Hematopoietic multipotent progenitor cell treated with erythropoietin and hydrocortisone succinate and interleukin-3 and kit ligand, for 8 days (in vitro differentiated cells): ENCODE data around the gene KATNB1.

Source experiments
- DNase-seq: peaks from one replicate; pipeline ENCODE4 v3.0.0-alpha.2; 2015

The KATNB1 gene

DNA sequence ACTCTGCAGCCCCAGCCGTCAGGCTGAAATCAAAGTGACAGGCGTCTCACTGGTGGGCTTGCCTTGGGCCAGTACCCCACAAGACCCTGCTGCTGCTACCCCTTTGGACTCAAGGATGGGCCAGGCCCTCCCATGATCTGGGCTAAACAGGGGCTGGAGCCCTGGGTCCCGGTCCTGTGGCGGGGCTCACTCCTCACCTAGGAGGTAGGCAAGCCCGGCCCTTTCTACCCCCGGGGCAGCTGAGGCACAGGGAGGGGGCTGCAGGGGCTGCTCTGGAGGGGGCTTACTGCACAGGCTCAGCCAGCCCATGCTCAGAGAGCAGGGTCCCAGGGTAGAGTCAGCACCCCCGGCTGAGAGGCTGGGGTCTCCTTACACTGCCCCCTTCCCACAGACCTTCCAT, 23.6 kb downstream of the KATNB1 start:
- DNase-seq, result no peak

- DNase-seq, result no peak
These were observed 24.2 kb downstream of the KATNB1 start for GRCh38 chr16:57759541-57760356.

DNA sequence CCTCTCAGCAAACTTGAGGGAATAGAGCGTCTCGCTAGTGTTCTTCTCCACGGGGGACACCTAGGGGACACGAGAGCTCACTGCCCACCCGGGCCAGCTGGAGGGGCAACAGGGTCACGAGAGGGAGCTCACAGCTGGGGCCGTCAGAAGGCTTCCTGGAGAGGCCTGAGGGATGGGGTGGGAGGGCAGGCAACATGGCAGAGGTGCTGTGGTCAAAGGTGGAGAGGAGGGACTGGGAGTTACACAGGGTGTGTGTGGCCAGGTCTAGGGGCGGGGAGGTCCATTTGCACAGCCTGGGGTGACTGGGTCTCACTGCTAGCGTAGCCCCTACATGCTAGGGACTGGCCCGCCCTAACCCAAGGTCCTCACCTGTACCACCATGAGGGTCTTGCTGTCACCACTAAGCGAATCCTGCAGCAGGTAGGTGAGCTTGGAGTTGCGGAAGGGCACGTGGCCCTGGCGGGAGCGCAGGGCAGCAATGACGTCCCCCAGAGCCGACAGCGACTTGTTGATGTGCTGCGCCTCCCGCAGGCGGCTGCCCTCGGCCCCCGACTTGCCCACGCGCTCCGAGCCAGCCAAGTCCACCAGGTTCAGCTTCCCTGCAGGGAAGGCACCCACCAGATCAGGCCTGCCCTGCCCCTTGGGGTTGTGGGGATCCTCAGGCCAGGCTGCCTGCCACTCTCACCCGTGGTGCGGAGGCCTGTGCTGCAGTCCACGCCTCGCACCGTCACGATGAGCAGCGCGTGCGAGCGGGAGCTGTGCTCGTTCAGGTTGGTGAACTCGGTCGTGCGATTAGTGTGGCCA, 25.0 kb downstream of the KATNB1 start:
- no peak for DNase-seq

DNA sequence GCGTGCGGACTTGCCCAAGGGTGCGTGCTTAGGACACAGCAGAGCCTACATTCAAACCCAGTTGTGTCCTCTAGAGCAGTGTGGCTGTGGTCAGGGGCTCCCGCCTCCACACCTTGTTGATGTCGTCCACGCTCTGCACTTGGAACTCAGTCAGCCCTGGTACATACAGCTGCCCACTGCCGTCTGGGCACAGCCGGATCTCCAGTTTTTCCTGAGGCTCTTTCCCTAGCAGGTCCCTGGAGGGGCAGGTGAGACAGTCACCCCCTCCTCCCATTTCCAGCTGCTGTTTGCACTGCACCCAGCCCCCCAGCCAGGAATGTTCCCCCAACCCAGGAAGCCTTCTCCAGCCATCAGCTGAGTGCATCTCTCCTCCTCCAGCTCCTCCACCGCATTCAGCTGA, 25.7 kb downstream of the KATNB1 start:
- DNase-seq, result no peak

GRCh38 chr16:57761957-57762356, 26.4 kb downstream of the KATNB1 start:
- no peak for DNase-seq

- no peak for DNase-seq
These were observed 26.9 kb downstream of the KATNB1 start for GRCh38 chr16:57762365-57763040.

DNA sequence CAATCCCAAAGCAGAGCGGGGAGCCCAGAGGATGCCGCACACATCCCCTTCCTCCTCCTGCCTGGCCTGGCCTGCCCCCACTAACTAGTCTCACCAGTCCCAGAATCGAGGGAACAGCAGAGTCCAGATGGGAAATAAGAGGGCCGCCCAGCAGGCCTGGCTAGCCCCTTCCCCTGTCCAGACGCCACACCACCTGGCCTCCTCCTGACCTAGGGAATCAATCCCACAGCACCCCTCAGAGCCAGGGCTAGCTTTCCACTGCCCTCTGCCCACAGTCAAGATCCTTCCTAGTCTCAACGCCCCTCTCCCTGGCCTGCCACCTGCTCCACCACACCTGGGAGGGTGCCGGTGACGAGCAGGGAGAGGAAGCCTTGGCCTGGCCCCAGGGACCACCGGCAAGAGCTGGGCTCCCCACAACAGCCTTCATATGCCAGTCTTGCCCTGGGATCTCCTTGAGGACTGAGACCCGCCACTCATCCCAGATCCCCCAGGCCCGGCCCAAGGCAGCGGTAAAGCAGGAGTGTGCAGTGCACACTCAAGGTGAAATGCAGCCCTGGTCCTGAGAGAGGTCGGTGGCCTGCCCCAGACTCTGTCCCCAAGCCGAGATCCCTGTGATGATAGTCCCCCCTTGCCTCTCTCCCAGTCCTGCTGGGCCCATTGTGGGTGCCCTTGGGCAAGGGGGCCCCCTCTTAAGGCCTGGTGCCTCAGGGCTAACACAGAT, 27.9 kb downstream of the KATNB1 start:
- DNase-seq, result no peak

DNA sequence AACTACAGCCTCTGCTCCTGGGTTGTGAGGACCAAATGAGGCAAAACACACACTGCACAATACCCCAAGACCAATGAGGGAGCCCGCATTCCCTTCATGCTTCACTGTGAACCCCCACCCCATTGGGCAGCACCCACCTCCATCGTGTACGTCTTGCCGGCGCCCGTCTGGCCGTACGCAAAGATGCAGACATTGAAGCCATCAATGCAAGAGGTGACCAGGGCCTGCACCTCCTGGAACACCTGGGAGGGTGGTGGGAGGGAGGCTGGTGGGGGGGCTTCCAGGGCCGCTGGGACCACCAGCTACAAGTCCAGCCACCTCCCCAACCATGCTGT, 28.4 kb downstream of the KATNB1 start:
- no peak for DNase-seq

DNA sequence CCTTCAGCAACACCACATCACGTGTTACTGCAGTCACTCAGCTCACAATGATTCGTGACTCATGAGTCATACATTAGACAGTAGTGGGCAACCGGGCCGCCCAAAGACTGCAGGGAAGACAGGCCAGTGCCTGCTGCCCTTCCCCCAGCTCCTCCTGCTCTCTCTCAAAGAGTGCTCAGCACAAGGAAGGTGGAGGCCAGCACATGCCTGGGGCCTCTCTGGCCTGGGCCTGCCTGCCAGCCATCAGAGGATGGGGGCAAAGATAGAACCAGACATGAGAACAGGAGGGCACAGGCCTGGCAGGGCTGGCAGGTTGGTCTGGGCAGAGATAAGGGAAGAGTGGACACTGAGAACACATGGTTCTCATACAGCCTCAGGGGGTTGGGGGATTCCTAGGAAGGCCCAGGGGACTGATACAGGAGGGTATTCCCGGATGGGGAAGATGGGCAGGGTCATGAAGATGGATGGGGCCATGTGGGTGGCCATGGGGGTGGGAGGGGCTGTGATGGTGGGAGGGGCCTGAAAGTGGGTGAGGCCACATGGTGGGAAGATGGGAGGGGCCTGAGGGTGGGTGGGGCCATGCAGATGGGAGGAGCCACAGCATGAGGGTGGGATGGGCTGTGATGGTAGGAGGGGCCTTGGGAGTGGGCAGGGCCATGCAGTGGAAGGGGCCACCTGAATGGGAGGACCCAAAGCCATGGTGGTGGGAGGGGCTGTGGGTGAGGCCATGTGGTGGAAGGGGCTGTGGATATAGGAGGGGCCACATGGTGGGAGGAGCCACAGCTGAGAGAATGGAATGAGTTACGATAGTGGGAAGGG, 29.0 kb downstream of the KATNB1 start:
- DNase-seq, result peak; percentile 74

DNA sequence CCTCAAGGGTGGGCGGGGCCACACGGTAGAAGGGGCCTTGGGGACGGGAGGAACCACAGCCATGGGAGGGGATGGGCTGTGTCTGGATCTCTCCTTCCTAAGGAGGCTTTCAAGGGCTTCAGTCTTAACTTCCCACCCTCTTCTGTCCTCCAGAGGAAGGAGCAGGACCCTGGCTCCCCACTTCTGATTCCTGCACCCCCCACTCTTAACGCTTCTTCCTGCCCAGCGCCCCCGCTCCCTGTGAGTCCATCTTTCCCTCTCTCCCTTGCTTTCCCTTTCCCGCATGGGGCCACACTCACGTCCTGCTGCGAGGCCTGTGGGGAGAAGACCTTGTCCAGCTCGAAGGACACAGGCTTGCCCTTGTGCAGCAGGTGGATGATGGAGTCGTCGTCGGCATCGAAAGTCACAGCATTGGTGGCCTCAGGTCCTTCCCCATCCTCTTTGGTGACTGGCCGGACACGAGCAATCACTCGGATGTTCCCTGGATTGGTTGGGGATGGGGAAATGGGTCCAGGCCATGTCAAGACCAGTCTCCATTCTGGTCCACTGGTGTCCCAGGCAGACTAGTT, 29.7 kb downstream of the KATNB1 start:
- no peak for DNase-seq

DNA sequence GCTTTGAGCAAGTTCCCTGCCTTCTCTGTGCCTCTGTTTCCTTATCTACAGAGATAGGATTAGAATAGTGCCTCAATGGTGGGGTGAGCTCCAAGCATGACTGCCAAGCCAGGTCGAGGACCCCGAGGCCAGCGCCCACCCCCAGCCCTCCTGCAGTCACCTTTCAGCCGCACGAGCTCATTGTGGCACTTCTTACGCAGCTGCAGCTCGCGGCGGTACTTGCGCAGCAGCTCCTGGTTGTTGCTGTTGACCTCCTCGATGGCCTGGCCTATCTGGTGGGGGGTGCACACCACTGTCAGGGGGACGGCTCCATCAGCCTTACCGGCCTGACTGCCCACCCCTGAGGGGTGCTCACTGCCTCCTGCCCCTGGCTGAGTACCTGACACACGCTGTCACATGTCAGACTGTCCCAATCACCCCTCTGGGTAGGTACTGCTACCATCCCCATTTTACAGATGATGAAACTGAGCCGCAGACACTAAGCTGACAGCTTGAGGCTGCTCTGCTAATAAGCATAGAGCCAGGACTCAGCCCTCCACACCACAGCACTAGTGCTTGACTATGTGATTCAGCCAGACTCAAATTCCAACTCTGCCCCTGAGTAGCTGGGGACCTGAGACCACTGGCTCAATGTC, 31.3 kb downstream of the KATNB1 start:
- DNase-seq, result no peak

GRCh38 chr16:57769541-57770145, 34.1 kb downstream of the KATNB1 start:
- no peak for DNase-seq

- no peak for DNase-seq
These were observed 34.8 kb downstream of the KATNB1 start for GRCh38 chr16:57770361-57770760.

- no peak for DNase-seq
These were observed 35.7 kb downstream of the KATNB1 start for GRCh38 chr16:57771141-57771785.

GRCh38 chr16:57773019-57773418, 37.4 kb downstream of the KATNB1 start:
- DNase-seq, result no peak

DNA sequence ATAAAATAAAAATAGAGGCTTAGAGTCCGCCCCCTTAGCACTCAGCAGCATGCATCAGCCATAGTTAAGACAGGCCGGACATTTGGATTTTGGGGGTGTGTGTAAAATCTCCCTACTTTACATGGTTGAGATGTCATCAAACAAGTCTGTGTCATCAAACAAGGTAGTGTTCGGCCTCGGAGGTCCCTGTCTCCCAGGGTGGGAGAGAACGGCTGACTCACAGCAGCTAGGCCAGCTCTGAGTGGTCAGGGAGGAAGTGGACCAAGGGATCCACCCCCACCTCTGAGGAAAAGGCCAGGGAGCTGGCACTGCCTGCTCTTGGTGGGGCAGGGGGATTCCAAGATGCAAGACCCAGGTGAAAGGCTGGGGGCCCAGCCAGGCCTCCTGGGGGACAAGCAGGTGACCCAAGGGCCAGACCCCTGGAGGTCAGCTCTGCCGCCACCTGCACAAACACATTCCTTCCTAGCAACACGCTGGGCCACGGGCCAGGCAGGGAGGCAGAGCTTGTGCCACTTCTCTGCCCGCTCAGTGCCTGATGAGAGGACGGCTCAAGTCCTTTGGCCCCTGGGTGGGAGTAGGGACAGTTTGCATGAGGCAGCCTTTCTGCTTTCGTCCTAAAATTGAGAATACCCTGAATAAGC, 38.2 kb downstream of the KATNB1 start:
- no peak for DNase-seq

GRCh38 chr16:57774705-57775285, 39.2 kb downstream of the KATNB1 start:
- no peak for DNase-seq

GRCh38 chr16:57775661-57776469, 40.3 kb downstream of the KATNB1 start:
- DNase-seq, result no peak

- DNase-seq, result no peak
These were observed 43.1 kb downstream of the KATNB1 start for GRCh38 chr16:57778658-57779057.
